Measurements from ENCODE around the gene CCNA2.
A peak's percentile ranks its signal among the peaks of the same experiment; 100 is the strongest.

The CCNA2 gene

DNA sequence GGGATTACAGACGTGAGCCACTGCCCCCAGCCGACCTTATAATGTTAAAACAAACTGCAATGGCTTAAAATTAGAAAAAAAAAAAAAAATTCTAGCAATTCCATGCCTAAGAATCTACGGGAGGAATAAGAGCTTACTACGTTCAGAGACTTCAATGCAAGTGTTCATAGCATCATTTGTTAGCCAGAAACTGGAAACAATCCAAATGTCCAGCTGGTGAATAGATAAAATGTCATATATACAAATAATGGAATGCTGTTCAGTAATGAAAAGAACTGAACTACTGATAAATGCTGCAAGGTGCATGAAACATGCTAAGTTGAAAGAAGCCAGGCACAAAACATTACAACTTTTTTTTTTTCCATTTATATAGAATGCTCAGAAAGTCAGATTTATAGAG is 17.3 kb downstream of the CCNA2 start:
- no peak for DNase-seq (ENCODE audit: low read depth in 2 of 2)

DNA sequence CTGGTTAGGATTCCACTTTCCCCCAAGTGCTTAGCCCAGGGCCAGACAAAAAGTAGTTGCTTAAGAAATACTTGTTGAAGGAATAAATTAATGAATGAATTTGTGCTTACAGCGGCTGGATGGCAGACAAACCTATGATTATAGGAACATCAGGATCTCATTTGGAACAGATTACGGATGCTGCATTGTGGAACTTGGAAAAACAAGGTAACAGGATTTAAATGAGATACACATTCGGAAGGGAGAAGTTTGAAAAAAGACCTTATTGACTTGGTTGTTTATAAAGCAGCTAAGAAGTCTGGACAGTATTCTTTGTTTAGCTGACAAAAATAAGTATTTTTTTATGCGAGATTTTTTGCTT is 22.0 kb downstream of the CCNA2 start:
- no peak for DNase-seq (ENCODE audit: low read depth in 2 of 2)

DNA sequence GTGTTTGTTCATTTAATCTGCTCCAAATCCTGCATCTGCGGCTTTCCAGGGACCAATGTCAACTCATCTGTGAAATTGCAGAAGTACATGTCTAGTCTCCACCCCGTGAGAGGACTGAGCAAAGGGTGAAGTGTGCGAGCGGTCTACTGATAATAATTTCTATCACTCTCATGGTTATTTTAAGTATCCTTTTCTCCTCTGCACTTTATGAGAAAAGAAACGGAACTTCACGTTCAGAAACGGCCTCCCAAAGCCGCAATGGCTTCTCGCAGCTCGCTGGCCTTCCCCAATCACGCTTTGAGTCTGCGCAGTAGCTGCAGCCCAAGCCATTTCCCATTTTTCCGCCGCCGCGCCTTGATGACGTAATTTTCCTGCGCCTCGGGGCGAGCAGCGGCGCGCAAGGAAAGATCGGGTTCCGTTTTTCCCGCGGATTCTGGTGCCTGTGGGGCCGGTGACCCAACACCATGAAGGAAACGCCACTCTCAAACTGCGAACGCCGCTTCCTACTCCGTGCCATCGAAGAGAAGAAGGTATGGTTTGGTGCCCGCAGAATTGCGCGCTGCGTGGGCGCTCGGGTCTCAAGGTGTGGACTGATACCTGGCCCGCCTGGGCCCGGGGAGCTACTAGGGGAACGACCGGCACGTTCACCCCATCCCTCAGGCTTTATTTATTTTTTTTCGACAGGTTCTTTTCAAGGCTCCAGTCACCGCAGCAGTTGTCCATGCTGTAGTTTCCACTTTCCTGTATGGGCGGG is 22.5 kb downstream of the CCNA2 start, which contains the start of gene EXOSC9:
Gene EXOSC9 (plus strand): TSS at position 363 of the 754 bp plus-strand sequence. CDS start 102 bp downstream, at position 465.
- peak; percentile 85 to 86 for DNase-seq (ENCODE audit: low read depth in 2 of 2)

DNA sequence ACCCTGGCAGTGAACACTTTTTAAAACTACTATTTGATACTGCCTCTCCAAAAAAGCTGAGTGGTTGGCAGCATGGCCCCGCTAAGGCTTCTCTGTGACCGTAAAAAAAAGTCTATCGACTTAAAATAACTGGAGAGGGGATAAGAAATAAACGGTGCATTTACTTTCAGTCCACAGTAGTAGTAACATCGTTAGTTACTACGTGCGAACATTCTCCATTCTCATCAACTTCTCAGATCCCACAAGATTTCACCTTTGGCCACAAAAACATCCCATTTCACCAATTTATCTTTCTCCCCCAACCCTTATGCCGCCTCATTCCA is 23.1 kb downstream of the CCNA2 start:
- DNase-seq (ENCODE audit: low read depth in 2 of 2) = no peak

DNA sequence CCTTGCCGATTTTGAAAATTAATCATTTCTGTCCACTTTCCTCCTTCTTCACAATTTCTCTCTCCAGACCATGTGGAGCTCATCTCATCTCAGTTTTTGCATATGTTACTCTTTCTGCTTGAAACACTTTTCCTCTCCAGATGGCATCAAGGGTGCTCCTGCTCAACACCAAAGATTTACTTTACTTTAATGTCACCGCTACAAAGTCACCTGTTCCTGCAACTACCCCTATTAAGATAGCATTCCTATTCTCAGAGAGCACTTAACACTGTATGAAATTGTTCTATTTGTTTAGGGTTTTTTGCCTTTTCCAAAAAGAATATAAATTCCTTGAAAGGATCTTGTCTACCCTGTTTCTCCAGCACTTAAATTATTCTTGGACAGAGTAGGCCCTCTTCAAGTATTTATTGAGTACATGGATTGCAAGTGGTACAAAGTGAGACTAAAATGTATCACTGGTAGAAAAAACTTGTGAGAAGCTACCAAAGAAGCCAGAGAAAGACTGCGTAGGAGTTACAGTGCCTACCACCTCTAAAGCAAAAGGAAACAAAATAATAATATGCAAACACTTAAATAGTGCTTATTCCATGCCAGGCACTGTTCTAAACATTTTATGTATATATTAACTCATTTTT is 23.7 kb downstream of the CCNA2 start:
- DNase-seq (ENCODE audit: low read depth in 2 of 2) = no peak

DNA sequence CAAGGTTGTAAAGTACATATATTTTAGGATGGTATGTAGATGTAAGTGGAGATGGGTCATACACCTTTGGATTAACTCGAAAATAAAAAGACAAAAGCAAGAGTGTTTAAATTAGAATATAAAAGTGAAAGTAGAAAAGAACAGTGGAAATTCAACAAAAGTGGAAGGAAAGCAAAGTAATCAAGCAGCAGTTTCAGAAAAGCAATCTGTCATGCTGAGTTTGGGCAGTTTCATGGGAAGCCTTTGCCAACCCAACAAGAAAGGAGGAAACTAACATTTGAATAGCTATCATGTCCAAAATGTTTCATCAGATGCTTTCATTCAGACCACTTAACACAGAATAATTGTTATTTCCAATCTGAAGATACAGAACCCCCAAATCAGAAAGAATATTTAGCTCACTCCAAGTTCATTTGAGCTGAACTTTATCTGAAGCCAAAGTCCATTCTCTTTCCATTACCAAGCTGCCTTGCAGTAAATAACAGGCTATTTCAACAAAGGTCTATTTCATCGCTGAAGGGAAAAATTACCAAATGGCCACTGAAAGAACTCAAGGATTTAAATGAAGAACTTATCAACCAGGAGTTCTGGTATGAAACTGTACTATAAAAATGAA is 24.4 kb downstream of the CCNA2 start:
- DNase-seq (ENCODE audit: low read depth in 2 of 2) = no peak

DNA sequence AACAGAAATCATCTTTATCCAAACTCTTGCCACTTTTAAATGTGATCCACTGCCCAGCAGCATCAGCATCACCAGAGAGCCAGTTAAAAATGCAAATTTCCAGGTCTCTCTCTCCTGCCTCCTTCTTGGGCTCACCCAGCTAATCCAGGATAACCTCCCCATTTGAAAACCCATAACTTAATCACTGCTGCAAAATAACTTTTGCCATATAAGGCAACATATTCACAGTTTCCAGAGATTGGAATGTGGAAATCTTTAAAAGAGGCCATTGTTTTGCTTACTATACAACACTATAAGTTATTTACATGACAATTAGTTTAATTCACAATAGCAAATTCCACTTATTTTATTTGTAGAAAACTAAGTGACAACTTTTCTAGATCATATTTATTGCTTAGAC is 27.4 kb downstream of the CCNA2 start:
- DNase-seq (ENCODE audit: low read depth in 2 of 2) = no peak

DNA sequence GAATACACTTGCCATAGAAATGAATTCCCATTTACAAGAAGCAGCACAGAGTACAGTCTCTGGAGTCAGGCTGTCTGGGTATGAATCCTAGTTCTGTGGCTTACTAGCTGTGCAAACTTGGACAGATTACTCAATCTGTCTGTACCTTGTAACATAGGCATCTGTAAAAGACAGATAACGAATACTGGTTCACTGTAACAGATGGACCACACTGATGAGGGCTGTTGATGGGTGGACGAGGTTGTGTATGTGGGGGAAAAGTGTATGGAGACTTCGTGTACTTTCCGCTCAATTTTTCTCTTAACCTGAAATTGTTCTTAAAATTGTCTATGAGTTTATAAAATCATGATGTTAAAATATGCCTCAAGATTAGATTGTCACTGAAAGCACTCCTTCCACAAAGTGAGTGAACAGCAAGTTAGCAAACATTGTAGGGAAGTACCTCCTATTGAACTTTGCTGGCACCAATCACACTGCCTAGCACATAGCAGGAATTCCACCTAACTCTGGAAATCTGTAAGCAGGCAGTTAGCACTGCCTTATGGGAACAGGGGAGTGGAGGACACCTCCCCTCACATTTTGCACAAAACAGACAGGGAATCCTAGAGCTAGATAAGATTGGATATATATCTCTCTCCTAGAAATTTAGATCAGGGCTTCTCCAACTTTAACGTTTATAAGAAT is 29.0 kb downstream of the CCNA2 start:
- no peak for DNase-seq (ENCODE audit: low read depth in 2 of 2)

- DNase-seq (ENCODE audit: low read depth in 2 of 2) = no peak
Measured at GRCh38 chr4:121792966-121793365, 30.7 kb downstream of the CCNA2 start.

DNA sequence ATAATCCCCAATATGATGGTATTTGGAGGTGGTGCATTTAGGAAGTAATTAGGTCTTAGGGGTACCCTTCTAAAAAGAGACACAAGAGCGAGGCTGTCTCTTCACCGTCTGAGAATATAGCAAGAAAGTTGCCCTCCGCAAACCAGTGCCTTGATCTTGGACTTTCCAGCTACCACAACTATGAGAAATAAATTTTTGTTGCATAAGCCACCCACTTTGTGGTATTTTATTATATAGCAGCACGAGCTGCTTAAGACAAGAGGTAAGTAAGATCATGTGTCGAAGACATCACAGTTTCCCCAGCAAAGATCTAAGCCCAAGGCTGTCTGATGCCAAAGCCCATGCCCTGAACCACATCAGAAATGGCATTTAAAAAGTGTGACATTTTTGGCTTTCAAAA is 32.2 kb downstream of the CCNA2 start:
- DNase-seq (ENCODE audit: low read depth in 2 of 2) = no peak

- DNase-seq (ENCODE audit: low read depth in 2 of 2) = no peak
Measured at GRCh38 chr4:121790976-121791375, 32.7 kb downstream of the CCNA2 start.

- DNase-seq (ENCODE audit: low read depth in 2 of 2) = no peak
Measured at GRCh38 chr4:121789960-121790829, 33.5 kb downstream of the CCNA2 start.

GRCh38 chr4:121789455-121789854 is 34.2 kb downstream of the CCNA2 start:
- no peak for DNase-seq (ENCODE audit: low read depth in 2 of 2)

- DNase-seq (ENCODE audit: low read depth in 2 of 2) = no peak
Measured at GRCh38 chr4:121788896-121789295, 34.8 kb downstream of the CCNA2 start.

DNA sequence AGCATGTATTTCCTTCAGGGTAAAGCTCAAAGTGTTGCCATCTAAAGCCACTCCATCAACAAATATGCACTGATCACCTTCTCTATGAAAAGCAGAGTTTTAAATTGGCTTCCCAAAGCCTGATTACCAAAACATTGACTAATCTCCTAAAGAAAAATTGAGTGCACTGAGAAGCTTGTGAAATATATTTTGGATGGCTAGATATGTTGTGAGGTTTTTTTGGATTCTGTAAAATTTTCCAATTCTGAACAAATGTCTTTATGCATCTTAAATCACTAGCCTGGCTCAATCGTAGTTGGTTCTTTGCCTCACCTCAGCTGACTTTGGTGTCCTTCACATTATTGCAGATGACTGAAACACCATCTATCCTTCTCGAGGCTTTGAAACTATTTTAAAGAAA is 37.5 kb downstream of the CCNA2 start:
- DNase-seq (ENCODE audit: low read depth in 2 of 2) = no peak

GRCh38 chr4:121785479-121785878 is 38.2 kb downstream of the CCNA2 start:
- DNase-seq (ENCODE audit: low read depth in 2 of 2) = no peak

GRCh38 chr4:121784975-121785374 is 38.7 kb downstream of the CCNA2 start:
- DNase-seq (ENCODE audit: low read depth in 2 of 2) = no peak

- DNase-seq (ENCODE audit: low read depth in 2 of 2) = no peak
Measured at GRCh38 chr4:121784401-121784800, 39.3 kb downstream of the CCNA2 start.

DNA sequence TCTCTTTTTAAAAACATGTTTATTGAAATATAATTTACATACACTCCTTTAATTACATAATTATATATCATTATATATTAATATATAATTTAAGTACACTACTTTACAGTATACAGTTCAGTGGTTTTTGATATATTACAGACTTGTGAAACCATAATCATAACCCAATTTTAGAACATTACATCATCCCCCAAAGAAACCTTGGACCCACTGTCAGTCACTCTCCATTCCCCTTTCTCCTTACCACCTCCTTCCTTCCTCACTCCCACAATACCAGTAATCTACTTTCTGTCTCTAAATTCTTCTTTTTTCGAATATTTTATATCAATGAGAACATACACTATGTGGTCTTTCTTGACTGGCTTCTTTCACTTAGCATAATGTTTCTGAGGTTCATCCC is 40.5 kb downstream of the CCNA2 start:
- no peak for DNase-seq (ENCODE audit: low read depth in 2 of 2)

DNA sequence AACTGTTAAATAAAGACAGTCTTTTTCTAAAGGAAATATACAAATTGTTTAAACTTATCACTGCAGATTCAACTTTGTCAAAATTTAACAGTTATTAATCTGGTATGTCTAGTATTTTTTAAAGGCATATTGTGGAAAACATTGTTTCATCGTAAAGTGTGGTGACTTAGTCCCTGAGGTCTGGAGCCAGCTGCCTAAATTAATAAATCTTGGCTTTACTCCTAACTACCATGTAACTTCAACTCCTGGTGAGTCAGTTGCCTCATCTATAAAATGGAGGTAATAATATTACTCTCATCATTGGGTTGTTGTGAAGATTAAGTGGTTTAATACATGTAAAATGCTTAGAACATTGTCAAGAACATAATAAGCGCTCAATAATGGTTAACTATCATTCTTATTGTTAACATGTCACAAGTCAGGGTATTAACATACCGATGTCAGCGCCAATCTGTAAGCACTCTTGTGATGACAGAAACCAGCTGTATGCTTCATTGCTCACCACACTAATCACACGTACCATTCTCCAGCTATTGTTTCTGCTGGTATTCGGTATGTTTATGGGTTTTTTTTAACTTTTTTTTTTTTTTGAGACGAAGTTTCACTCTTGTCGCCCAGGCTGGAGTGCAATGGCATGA is 44.6 kb downstream of the CCNA2 start:
- no peak for DNase-seq (ENCODE audit: low read depth in 2 of 2)

DNA sequence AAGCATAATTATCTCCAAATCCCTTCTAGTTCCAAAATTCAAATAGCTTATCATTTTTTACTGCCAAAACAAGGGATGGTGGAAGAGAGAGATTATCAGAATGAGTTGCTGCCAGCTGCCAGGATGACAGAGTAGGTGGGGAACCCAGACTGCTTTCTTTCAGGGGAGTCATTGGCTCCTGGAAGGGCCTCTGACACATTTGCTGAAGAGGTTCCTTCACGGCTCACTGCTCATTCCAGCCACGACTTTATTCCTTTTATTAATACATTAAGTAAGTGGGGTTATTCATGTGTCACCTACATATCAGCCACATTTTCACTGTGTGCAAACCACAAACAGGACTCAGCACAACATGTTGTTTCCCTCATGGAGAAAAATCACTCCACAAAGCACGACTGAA is 46.1 kb downstream of the CCNA2 start:
- no peak for DNase-seq (ENCODE audit: low read depth in 2 of 2)
